Measurements from ENCODE around the gene OR2G2. TPM values are rescaled to one million over a fixed set of nuclear protein-coding genes. Genes with fewer than 3 reads are reported as not detected.

Gene OR2G2, protein sequence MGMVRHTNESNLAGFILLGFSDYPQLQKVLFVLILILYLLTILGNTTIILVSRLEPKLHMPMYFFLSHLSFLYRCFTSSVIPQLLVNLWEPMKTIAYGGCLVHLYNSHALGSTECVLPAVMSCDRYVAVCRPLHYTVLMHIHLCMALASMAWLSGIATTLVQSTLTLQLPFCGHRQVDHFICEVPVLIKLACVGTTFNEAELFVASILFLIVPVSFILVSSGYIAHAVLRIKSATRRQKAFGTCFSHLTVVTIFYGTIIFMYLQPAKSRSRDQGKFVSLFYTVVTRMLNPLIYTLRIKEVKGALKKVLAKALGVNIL
- not detected in 2 replicates for total RNA-seq

DNA sequence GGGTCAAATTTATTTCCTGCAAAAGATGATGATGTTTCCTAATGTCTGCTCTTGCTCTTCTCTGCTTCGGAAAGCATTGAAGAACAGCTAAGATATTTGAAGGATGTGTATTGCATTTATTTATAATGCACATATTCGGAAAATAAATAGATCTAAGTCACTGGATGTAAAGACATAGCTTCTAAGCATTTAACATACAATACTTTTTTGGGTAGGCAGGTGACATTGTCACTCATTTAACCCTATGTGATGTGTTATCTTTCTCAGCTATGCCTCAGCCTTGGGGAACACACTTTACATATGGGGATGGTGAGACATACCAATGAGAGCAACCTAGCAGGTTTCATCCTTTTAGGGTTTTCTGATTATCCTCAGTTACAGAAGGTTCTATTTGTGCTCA is at the start of gene OR2G2:
Gene OR2G2 (plus strand): TSS at position 301 of the 400 bp plus-strand sequence. CDS start 0 bp downstream, at position 301.
- no peaks in the 10 kb centered on the region for H3K27me3 ChIP-seq (ENCODE audit: insufficient read depth, low read length)
- no peak within 1 kb of the TSS for H3K4me3 ChIP-seq (ENCODE audit: insufficient read depth, low read length)
- no peak within 1 kb of the TSS for H2AFZ ChIP-seq (ENCODE audit: low read length)
- TF ChIP-seq, protein P1, sequence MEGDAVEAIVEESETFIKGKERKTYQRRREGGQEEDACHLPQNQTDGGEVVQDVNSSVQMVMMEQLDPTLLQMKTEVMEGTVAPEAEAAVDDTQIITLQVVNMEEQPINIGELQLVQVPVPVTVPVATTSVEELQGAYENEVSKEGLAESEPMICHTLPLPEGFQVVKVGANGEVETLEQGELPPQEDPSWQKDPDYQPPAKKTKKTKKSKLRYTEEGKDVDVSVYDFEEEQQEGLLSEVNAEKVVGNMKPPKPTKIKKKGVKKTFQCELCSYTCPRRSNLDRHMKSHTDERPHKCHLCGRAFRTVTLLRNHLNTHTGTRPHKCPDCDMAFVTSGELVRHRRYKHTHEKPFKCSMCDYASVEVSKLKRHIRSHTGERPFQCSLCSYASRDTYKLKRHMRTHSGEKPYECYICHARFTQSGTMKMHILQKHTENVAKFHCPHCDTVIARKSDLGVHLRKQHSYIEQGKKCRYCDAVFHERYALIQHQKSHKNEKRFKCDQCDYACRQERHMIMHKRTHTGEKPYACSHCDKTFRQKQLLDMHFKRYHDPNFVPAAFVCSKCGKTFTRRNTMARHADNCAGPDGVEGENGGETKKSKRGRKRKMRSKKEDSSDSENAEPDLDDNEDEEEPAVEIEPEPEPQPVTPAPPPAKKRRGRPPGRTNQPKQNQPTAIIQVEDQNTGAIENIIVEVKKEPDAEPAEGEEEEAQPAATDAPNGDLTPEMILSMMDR (IDR thresholded peaks at IDR 0.05; ENCODE audit: extremely low read depth, low read depth, low read length) = no peak
- H3K79me2 ChIP-seq (ENCODE audit: insufficient read depth, low read length) = no peaks in the 10 kb centered on the region
- H3K4me1 ChIP-seq (ENCODE audit: insufficient read depth, low read length) = no peaks in the 10 kb centered on the region
- no peak for DNase-seq (ENCODE audit: insufficient read length, low spot score, missing footprints)
- no peak within 1 kb of the TSS for H3K27ac ChIP-seq (ENCODE audit: low read depth, low read length)
- H3K9me3 ChIP-seq (ENCODE audit: low read depth, low read length) = peaks cover 3% of the 10 kb centered on the region
- H4K20me1 ChIP-seq (ENCODE audit: insufficient read depth, low read length) = no peaks in the 10 kb centered on the region
- H3K4me2 ChIP-seq (ENCODE audit: insufficient read depth, low read length) = no peak within 1 kb of the TSS
- no peaks in the 10 kb centered on the region for H3K36me3 ChIP-seq (ENCODE audit: insufficient read depth, low read length)

DNA sequence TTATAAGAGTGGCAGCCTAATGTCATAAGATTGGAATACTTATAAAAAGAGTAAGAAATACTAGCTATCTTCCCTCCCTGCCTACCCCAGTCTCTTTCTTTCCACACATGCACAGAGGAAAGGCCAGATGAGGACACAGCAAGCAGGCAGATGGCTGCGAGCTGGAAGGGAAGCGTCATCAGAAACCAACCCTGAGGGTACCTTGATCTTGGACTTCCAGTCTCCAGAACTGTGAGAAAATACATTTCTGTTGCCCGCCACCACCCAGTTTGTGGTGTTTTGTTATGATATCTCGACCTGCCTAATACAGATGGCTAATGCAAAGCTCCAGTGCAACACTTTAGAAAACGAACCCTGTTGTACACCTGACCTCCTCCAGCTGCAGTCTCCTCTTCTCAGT is 49.6 kb upstream of the OR2G2 start:
- Histone ChIP-seq H3K27ac (ENCODE audit: low read depth, low read length) (no peak overlapping the region), H3K79me2 (ENCODE audit: insufficient read depth, low read length) (no peaks in the 10 kb centered on the region), H3K27me3 (ENCODE audit: insufficient read depth, low read length) (no peaks in the 10 kb centered on the region), H3K9me3 (ENCODE audit: low read depth, low read length) (peaks cover 8% of the 10 kb centered on the region), H2AFZ (ENCODE audit: low read length) (no peak overlapping the region), H3K4me3 (ENCODE audit: insufficient read depth, low read length) (no peak overlapping the region), H4K20me1 (ENCODE audit: insufficient read depth, low read length) (no peaks in the 10 kb centered on the region), H3K4me2 (ENCODE audit: insufficient read depth, low read length) (no peak overlapping the region), H3K36me3 (ENCODE audit: insufficient read depth, low read length) (no peaks in the 10 kb centered on the region), H3K4me1 (ENCODE audit: insufficient read depth, low read length) (no peaks in the 10 kb centered on the region)
- TF ChIP-seq, protein P1 (IDR thresholded peaks at IDR 0.05; ENCODE audit: extremely low read depth, low read depth, low read length) = no peak
- no peak for DNase-seq (ENCODE audit: insufficient read length, low spot score, missing footprints)

DNA sequence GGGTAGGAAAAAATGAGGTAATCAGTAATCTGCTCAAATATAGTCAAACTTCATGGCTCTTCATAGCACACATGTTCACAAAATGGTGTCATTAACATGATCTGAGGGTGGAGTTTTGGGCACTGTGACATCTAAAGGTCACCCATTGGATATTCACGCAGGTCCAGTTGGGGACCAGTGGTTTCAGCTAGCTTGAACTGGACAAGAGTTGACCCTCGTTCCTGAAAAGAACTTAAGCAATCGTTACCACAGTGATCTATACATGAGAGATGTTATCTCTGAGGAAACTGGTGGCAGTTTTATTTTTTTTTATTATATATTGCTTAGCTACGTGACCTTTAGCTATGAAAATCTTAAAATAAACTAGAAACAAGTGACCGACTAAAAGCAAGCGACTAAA is 48.9 kb upstream of the OR2G2 start:
- Histone ChIP-seq H3K36me3 (ENCODE audit: insufficient read depth, low read length) (no peaks in the 10 kb centered on the region), H3K27ac (ENCODE audit: low read depth, low read length) (no peak overlapping the region), H3K4me1 (ENCODE audit: insufficient read depth, low read length) (no peaks in the 10 kb centered on the region), H3K27me3 (ENCODE audit: insufficient read depth, low read length) (no peaks in the 10 kb centered on the region), H4K20me1 (ENCODE audit: insufficient read depth, low read length) (no peaks in the 10 kb centered on the region), H3K4me3 (ENCODE audit: insufficient read depth, low read length) (no peak overlapping the region), H2AFZ (ENCODE audit: low read length) (no peak overlapping the region), H3K79me2 (ENCODE audit: insufficient read depth, low read length) (no peaks in the 10 kb centered on the region), H3K4me2 (ENCODE audit: insufficient read depth, low read length) (no peak overlapping the region), H3K9me3 (ENCODE audit: low read depth, low read length) (peaks cover 8% of the 10 kb centered on the region)
- no peak for DNase-seq (ENCODE audit: insufficient read length, low spot score, missing footprints)
- TF ChIP-seq, protein P1 (IDR thresholded peaks at IDR 0.05; ENCODE audit: extremely low read depth, low read depth, low read length) = no peak

DNA sequence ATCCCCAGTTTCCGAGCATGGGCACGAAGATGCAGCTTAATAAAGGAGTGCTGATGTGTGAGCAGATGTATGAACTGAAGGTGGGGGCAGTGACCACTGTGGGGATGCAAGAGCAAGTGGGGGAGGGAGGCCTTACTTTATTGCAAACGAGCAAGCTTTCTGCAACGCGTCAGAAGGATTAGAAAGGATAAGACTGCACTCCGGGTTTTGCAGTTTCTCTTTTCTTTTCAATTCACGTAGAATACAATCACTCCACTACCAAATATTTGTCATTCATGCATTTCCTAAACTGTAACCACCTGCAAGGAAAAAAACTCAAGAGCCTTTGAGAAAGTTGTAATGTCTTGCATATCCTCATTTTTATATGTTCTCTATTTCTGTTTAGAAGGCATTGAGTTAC is 47.6 kb upstream of the OR2G2 start:
- peaks cover 8% of the 10 kb centered on the region for H3K9me3 ChIP-seq (ENCODE audit: low read depth, low read length)
- H3K36me3 ChIP-seq (ENCODE audit: insufficient read depth, low read length) = no peaks in the 10 kb centered on the region
- H3K4me1 ChIP-seq (ENCODE audit: insufficient read depth, low read length) = no peaks in the 10 kb centered on the region
- TF ChIP-seq, protein P1 (IDR thresholded peaks at IDR 0.05; ENCODE audit: extremely low read depth, low read depth, low read length) = no peak
- H3K27me3 ChIP-seq (ENCODE audit: insufficient read depth, low read length) = no peaks in the 10 kb centered on the region
- no peak overlapping the region for H3K4me3 ChIP-seq (ENCODE audit: insufficient read depth, low read length)
- no peak overlapping the region for H2AFZ ChIP-seq (ENCODE audit: low read length)
- H3K4me2 ChIP-seq (ENCODE audit: insufficient read depth, low read length) = no peak overlapping the region
- no peaks in the 10 kb centered on the region for H3K79me2 ChIP-seq (ENCODE audit: insufficient read depth, low read length)
- H4K20me1 ChIP-seq (ENCODE audit: insufficient read depth, low read length) = no peaks in the 10 kb centered on the region
- no peak overlapping the region for H3K27ac ChIP-seq (ENCODE audit: low read depth, low read length)
- no peak for DNase-seq (ENCODE audit: insufficient read length, low spot score, missing footprints)
